Panc1 (cell line): ENCODE results near the gene LITAFD. TPM values are rescaled to one million over a fixed set of nuclear protein-coding genes. Genes with fewer than 3 reads are reported as not detected.
"Not testable (repeated sequence)": the region's sequence is repeated elsewhere in the genome, so short reads cannot be mapped to it uniquely, and the experiment has no call there.

Experiments
- ATAC-seq: fragments of 200-7000 bp; cut with Tn5 transposase; 2 replicates; pipeline ENCODE4 v1.9.1; 2020; ENCODE audit warnings: mild to moderate bottlenecking, moderate library complexity
- BruUV-seq: library from RNA; stranded (reverse); fragments of 400-500 nt; replicated peaks from 2 replicates; lab custom pipeline; 2021; lab: Mats Ljungman, UMichigan
- CTCF ChIA-PET: fragments of 300-600 bp; sonication (Branson Sonifier 250); formaldehyde crosslinking; loops from one replicate; lab custom pipeline; 2022; ENCODE audit warnings: antibody characterized with exemption; lab: Charles Lee
- POLR2A ChIA-PET: fragments of 300-600 bp; sonication (Branson Sonifier 250); formaldehyde crosslinking; loops from one replicate; lab custom pipeline; 2022; ENCODE audit warnings: antibody characterized with exemption; lab: Charles Lee
- DNase-seq: peaks from one replicate; pipeline ENCODE4 v3.0.0-alpha.2; 2010; ENCODE audit warnings: low read depth, low spot score
- H3K27ac ChIP-seq: 2 replicates; pipeline ENCODE4 v1.5.1; 2011; ENCODE audit warnings: mild to moderate bottlenecking, low read length, inconsistent platforms
- H3K27me3 ChIP-seq: fragments of 200-500 bp; sonication (Bioruptor generic); 2 replicates; pipeline ENCODE4 v1.6.0; 2014; ENCODE audit warnings: low read length, inconsistent platforms; ENCODE audit not compliant: control insufficient read depth, insufficient read depth
- H3K36me3 ChIP-seq: fragments of 200-500 bp; sonication (Bioruptor generic); 2 replicates; pipeline ENCODE4 v1.5.1; 2014; ENCODE audit warnings: inconsistent platforms, mild to moderate bottlenecking, low read length, moderate library complexity; ENCODE audit not compliant: control insufficient read depth, insufficient read depth
- H3K4me1 ChIP-seq: 2 replicates; pipeline ENCODE4 v1.5.1; 2011; ENCODE audit warnings: inconsistent platforms, mild to moderate bottlenecking, low read length, moderate library complexity; ENCODE audit not compliant: control insufficient read depth, insufficient read depth
- H3K4me3 ChIP-seq, 2 experiments: 2 replicates each; pipeline ENCODE4 v1.5.1; 2011 to 2012; ENCODE audit warnings: low read depth in 2 of 2, low read length in 2 of 2, mild to moderate bottlenecking in 2 of 2, inconsistent platforms in 1 of 2, moderate library complexity in 1 of 2
- H3K9me3 ChIP-seq: fragments of 200-500 bp; sonication (Bioruptor generic); 2 replicates; pipeline ENCODE4 v1.5.1; 2014; ENCODE audit warnings: low read depth, mild to moderate bottlenecking, inconsistent platforms, low read length, moderate library complexity; ENCODE audit not compliant: control insufficient read depth, insufficient read depth
- POLR2AphosphoS5 ChIP-seq: IDR thresholded peaks from 2 replicates; pipeline ENCODE4 v1.6.1; 2012; ENCODE audit warnings: mild to moderate bottlenecking, low read depth, low read length, moderate library complexity
- SIN3A ChIP-seq: IDR thresholded peaks from 2 replicates; pipeline ENCODE4 v1.6.1; 2012; ENCODE audit warnings: low read depth, mild to moderate bottlenecking, low read length, moderate library complexity, borderline replicate concordance; ENCODE audit not compliant: insufficient read depth
- TCF7L2 ChIP-seq: IDR thresholded peaks from 2 replicates; pipeline ENCODE4 v1.6.1; 2011; ENCODE audit warnings: mild to moderate bottlenecking, low read depth, low read length, inconsistent platforms
- in situ Hi-C: cut with HindIII; loops from 2 replicates; pipeline ENCODE4 v1.10.0; 2016; ENCODE audit warnings: low sequenced_read_pairs, low pct_unique_long_range_greater_than_20kb
- intact Hi-C: fragments of 100-400 bp; cut with micrococcal nuclease; formaldehyde crosslinking; loops from one replicate; pipeline ENCODE4 v1.10.0; 2022; ENCODE audit not compliant: unreplicated experiment
- total RNA-seq: library from RNA; stranded (reverse); gene quantifications from one replicate; pipeline ENCODE4 v1.2.1, GENCODE V29; 2021; ENCODE audit not compliant: unreplicated experiment
- TF ChIP-seq, protein P1 (sequence below), 2 experiments: IDR thresholded peaks; 2 replicates each; pipeline ENCODE4 v1.6.1; 2011 to 2012; ENCODE audit warnings: low read depth in 2 of 2, control low read depth in 1 of 2, low read length in 1 of 2, mild to moderate bottlenecking in 1 of 2, moderate library complexity in 1 of 2; ENCODE audit not compliant: insufficient read depth in 1 of 2
- TF ChIP-seq, protein P2 (sequence below): fragments of 450-650 bp; IDR thresholded peaks from 2 replicates; pipeline ENCODE4 v1.5.1; 2017; ENCODE audit warnings: mild to moderate bottlenecking

The LITAFD gene
- total RNA-seq, 1 experiment from 2014 or later, result not detected

DNA sequence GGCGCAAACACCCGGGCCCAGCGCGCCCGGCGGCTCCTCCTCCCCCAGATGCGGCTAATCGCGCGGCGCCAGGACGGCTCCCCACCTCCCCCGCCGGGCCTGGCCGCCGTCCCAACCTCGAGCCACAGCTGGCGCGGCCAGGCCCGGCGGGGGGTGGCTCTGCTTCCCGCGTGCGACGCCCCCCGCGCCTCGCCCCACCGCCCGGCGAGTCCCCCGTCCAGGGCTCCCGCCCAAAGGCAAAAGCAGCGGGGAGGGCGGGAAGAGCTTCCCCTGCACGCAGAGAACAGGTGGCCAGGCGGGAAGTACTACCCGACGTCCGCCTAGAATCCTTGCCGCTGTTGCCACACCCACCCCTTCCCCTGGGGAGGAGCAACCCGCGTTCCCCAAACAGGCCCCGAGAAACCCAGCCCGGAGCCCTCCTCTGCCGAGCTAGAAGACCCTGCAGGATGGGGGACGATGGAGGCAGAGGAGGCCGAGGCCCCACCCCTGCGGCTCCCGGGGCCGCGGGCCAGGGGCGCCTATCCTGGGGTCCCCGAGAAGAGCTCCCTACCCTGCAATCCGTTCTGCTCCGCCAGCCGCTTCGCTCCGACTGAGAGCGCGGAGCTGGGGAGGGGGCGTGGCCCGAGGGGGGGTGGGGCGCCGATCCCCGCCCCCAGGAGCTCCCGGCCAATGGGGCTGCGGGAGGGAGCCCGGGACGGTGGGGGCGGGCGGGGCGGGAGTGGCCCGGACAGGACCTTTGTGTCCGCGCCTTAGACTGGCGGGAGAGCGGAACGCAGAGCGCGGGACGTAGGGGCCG lies 13.5 kb upstream of the LITAFD start, which contains the start of gene CARHSP1:
Gene CARHSP1, minus strand, starts transcription at position 591 of the 796 bp plus-strand sequence. CDS start 9,678 bp downstream, outside the sequence.
- ChIA-PET CTCF (interaction anchor here (0.6 to 1.1 kb wide), 3 partner anchors 12 to 140 kb away, joined by 3 to 6 read pairs (median 5); no protein-coding TSS in a partner anchor), POLR2A (interaction anchor here (0.6 to 0.7 kb wide), 5 partner anchors 10 to 29 kb away, joined by 3 to 14 read pairs (median 4); no protein-coding TSS in a partner anchor)
- DNase-seq, result no peak
- H3K4me3 ChIP-seq, result peak within 1 kb of the TSS; percentile 81 to 86
- in situ Hi-C loops, result no loop called here
- BruUV-seq, result no TSS peak
- TF ChIP-seq SIN3A (peak; percentile 79; the same call in 1 of the 2 replicates), POLR2AphosphoS5 (peak; percentile 76)
- TF ChIP-seq, protein P1, sequence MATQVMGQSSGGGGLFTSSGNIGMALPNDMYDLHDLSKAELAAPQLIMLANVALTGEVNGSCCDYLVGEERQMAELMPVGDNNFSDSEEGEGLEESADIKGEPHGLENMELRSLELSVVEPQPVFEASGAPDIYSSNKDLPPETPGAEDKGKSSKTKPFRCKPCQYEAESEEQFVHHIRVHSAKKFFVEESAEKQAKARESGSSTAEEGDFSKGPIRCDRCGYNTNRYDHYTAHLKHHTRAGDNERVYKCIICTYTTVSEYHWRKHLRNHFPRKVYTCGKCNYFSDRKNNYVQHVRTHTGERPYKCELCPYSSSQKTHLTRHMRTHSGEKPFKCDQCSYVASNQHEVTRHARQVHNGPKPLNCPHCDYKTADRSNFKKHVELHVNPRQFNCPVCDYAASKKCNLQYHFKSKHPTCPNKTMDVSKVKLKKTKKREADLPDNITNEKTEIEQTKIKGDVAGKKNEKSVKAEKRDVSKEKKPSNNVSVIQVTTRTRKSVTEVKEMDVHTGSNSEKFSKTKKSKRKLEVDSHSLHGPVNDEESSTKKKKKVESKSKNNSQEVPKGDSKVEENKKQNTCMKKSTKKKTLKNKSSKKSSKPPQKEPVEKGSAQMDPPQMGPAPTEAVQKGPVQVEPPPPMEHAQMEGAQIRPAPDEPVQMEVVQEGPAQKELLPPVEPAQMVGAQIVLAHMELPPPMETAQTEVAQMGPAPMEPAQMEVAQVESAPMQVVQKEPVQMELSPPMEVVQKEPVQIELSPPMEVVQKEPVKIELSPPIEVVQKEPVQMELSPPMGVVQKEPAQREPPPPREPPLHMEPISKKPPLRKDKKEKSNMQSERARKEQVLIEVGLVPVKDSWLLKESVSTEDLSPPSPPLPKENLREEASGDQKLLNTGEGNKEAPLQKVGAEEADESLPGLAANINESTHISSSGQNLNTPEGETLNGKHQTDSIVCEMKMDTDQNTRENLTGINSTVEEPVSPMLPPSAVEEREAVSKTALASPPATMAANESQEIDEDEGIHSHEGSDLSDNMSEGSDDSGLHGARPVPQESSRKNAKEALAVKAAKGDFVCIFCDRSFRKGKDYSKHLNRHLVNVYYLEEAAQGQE (IDR thresholded peaks at IDR 0.05; ENCODE audit: insufficient read depth in 1 of 2, low read depth in 2 of 2, low read length in 1 of 2), result no peak
- H3K27ac ChIP-seq, result peak within 1 kb of the TSS; percentile 96
- ATAC-seq, result peak; percentile 81
- H3K9me3 ChIP-seq, result no peaks in the 10 kb centered on the region
- H3K4me1 ChIP-seq, result peaks cover 42% of the 10 kb centered on the region
- no peaks in the 10 kb centered on the region for H3K27me3 ChIP-seq
- intact Hi-C loops, result loop anchor here (10.0 kb wide), 2 partner anchors 266 to 294 kb away; no protein-coding TSS in a partner anchor
- peaks cover 3% of the 10 kb centered on the region; the same call in 1 of the 2 replicates for H3K36me3 ChIP-seq

DNA sequence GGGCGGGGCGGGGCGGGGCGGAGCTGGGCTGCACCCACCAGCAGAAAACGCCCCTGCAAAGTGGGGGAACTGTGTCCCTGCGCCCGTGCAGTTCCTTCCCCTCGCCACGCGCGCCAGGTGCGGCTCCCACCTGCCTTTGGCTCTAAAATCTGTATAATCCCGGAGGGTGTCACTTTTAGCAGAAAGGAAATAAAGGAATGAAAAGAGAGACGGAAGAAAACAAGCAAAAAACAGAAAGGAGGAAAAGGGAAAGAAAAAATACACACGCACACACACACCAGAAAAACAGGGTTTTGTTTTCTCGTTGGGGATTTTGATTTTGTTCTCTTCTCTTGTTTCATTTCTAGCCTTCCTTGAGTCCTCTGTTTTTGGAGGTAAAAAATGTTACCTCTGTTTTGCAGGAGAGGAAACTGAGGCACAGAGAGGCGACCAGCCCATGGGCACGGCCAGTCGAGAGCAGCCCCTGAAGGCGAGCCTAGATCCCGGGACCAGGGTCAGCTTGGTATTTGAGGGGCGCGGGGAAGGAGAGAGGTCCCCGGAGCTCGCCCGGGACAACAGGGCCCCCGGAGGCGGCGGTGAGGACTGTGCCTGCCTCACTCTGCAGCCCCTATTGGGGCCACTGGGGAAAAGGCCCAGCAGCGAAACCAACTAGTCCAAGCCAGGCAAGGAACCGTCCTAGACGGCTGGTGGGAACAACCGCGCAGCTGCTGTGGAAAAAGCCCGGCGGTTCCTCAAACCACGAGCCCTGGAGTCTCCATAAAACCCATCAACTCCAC lies 12.8 kb upstream of the LITAFD start:
- H3K27me3 ChIP-seq, result no peaks in the 10 kb centered on the region
- peak overlapping the region; percentile 53 to 59 for H3K4me3 ChIP-seq
- no TSS peak for BruUV-seq
- in situ Hi-C loops, result no loop called here
- peaks cover 3% of the 10 kb centered on the region; the same call in 1 of the 2 replicates for H3K36me3 ChIP-seq
- TF ChIP-seq, protein P2, sequence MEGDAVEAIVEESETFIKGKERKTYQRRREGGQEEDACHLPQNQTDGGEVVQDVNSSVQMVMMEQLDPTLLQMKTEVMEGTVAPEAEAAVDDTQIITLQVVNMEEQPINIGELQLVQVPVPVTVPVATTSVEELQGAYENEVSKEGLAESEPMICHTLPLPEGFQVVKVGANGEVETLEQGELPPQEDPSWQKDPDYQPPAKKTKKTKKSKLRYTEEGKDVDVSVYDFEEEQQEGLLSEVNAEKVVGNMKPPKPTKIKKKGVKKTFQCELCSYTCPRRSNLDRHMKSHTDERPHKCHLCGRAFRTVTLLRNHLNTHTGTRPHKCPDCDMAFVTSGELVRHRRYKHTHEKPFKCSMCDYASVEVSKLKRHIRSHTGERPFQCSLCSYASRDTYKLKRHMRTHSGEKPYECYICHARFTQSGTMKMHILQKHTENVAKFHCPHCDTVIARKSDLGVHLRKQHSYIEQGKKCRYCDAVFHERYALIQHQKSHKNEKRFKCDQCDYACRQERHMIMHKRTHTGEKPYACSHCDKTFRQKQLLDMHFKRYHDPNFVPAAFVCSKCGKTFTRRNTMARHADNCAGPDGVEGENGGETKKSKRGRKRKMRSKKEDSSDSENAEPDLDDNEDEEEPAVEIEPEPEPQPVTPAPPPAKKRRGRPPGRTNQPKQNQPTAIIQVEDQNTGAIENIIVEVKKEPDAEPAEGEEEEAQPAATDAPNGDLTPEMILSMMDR, result no peak
- TF ChIP-seq POLR2AphosphoS5, result no peak; the same call in 1 of the 2 replicates
- TF ChIP-seq, protein P1 (IDR thresholded peaks at IDR 0.05; ENCODE audit: insufficient read depth in 1 of 2, low read depth in 2 of 2, low read length in 1 of 2), result no peak
- no peak for TF ChIP-seq TCF7L2
- no peak for TF ChIP-seq SIN3A
- ATAC-seq (no peak), DNase-seq (no peak)
- H3K4me1 ChIP-seq, result peaks cover 34% of the 10 kb centered on the region
- ChIA-PET POLR2A (interaction anchor here (0.6 to 0.7 kb wide), 3 partner anchors 9 to 28 kb away, joined by 3 to 14 read pairs (median 4); no protein-coding TSS in a partner anchor), CTCF (interaction anchor here (1.1 kb wide), 1 partner anchor 11 kb away, joined by 5 read pairs; no protein-coding TSS in a partner anchor)
- H3K9me3 ChIP-seq, result no peaks in the 10 kb centered on the region
- intact Hi-C loops, result loop anchor here (10.0 kb wide), 2 partner anchors 265 to 295 kb away; no protein-coding TSS in a partner anchor
- H3K27ac ChIP-seq, result peak overlapping the region; percentile 92

DNA sequence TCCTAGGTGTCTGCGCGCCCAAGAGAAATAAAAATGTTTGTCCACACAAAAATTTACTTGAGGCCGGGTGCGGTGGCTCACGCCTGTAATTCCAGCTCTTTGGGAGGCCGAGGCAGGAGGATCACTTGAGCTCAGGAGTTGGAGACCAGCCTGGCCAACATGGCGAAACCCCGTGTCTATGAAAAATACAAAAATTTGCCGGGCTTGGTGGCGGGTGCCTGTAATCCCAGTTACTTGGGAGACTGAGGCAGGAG lies 12.2 kb upstream of the LITAFD start:
- H3K4me3 ChIP-seq, H3K27me3 ChIP-seq, H3K9me3 ChIP-seq, ATAC-seq, BruUV-seq, H3K36me3 ChIP-seq, in situ Hi-C loops, POLR2A ChIA-PET, DNase-seq: not testable (repeated sequence)
- intact Hi-C loops, result loop anchor here (10.0 kb wide), 2 partner anchors 265 to 295 kb away; no protein-coding TSS in a partner anchor
- H3K4me1 ChIP-seq, result peaks cover 29% of the 10 kb centered on the region
- CTCF ChIA-PET, result interaction anchor here (0.6 kb wide), 1 partner anchor 10 kb away, joined by 3 read pairs; no protein-coding TSS in a partner anchor
- H3K27ac ChIP-seq, result peak overlapping the region; percentile 92
